Vagina (tissue), 2 donors: ENCODE data around the gene TSPAN14. TPM values are rescaled to one million over a fixed set of nuclear protein-coding genes. Genes with fewer than 3 reads are reported as not detected.

Experiments
- DNase-seq, 2 donors: peaks; one replicate each; pipeline ENCODE4 v3.0.0-alpha.2; 2017; ENCODE audit errors: extremely low spot score in 2 of 2
- H3K27ac ChIP-seq: fragments of 200-600 bp; sonication (generic); one replicate; pipeline ENCODE4 v1.5.1; 2019
- H3K27me3 ChIP-seq: fragments of 200-600 bp; sonication (generic); one replicate; pipeline ENCODE4 v1.5.1; 2019
- H3K36me3 ChIP-seq, 2 donors: fragments of 200-600 bp; sonication (generic); one replicate each; pipeline ENCODE4 v1.5.1; 2017 to 2019
- H3K4me1 ChIP-seq: fragments of 200-600 bp; sonication (generic); one replicate; pipeline ENCODE4 v1.5.1; 2019
- H3K4me3 ChIP-seq, 2 donors: fragments of 200-600 bp; sonication (generic); 1 replicate in 1 of 2; 2 replicates in 1 of 2; pipeline ENCODE4 v1.5.1; 2016 to 2019
- H3K9me3 ChIP-seq: fragments of 200-600 bp; sonication (generic); one replicate; pipeline ENCODE4 v1.5.1; 2019
- POLR2A ChIP-seq, 2 donors: fragments of 450-650 bp; IDR thresholded peaks; one replicate each; pipeline ENCODE4 v1.6.1; 2017; ENCODE audit warnings: antibody characterized with exemption in 2 of 2, mild to moderate bottlenecking in 2 of 2, moderate library complexity in 2 of 2
- POLR2AphosphoS5 ChIP-seq, 2 donors: sonication (generic); formaldehyde crosslinking; IDR thresholded peaks; one replicate each; pipeline ENCODE4 v1.9.0; 2017; ENCODE audit warnings: antibody characterized with exemption in 2 of 2, mild to moderate bottlenecking in 2 of 2, low read depth in 1 of 2; ENCODE audit not compliant: insufficient read depth in 1 of 2
- intact Hi-C: fragments of 100-400 bp; cut with DNase I; formaldehyde crosslinking; loops from one replicate; pipeline ENCODE4 v1.15.1; 2023
- total RNA-seq: library from RNA; depleted of rRNA; stranded (reverse); fragments of >200 nt; gene quantifications from one replicate; pipeline ENCODE4 v1.2.3, GENCODE V29; 2016
- TF ChIP-seq, protein P1 (sequence below), 3 experiments: fragments of 450-650 bp in 2 of 3; fragments of 200-600 bp in 1 of 3; sonication (generic) in 1 of 3; IDR thresholded peaks; one replicate each; pipeline ENCODE4 v1.5.1; 2017 to 2019; ENCODE audit warnings: antibody characterized with exemption in 3 of 3, mild to moderate bottlenecking in 2 of 3, moderate library complexity in 2 of 3

The TSPAN14 gene
- total RNA-seq, 1 donor from 2014 or later = 98.0 TPM

- TF ChIP-seq POLR2A (IDR thresholded peaks at IDR 0.05) = no peak
- TF ChIP-seq POLR2AphosphoS5 (IDR thresholded peaks at IDR 0.05; ENCODE audit: insufficient read depth in 1 of 2, low read depth in 1 of 2) = no peak
- TF ChIP-seq, protein P1, sequence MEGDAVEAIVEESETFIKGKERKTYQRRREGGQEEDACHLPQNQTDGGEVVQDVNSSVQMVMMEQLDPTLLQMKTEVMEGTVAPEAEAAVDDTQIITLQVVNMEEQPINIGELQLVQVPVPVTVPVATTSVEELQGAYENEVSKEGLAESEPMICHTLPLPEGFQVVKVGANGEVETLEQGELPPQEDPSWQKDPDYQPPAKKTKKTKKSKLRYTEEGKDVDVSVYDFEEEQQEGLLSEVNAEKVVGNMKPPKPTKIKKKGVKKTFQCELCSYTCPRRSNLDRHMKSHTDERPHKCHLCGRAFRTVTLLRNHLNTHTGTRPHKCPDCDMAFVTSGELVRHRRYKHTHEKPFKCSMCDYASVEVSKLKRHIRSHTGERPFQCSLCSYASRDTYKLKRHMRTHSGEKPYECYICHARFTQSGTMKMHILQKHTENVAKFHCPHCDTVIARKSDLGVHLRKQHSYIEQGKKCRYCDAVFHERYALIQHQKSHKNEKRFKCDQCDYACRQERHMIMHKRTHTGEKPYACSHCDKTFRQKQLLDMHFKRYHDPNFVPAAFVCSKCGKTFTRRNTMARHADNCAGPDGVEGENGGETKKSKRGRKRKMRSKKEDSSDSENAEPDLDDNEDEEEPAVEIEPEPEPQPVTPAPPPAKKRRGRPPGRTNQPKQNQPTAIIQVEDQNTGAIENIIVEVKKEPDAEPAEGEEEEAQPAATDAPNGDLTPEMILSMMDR (IDR thresholded peaks at IDR 0.05) = no peak
- peaks cover 87% of the 10 kb centered on the region for H3K4me1 ChIP-seq
- H3K4me3 ChIP-seq = peak overlapping the region in 1 of 2 donors; percentile 9
Measured at GRCh38 chr10:80411267-80411668, 42.8 kb upstream of the TSPAN14 start.

GRCh38 chr10:80411681-80412220 lies 42.4 kb upstream of the TSPAN14 start:
- Histone ChIP-seq H3K4me1 (peaks cover 92% of the 10 kb centered on the region), H3K4me3 (no peak overlapping the region), H3K9me3 (no peaks in the 10 kb centered on the region), H3K27ac (peak overlapping the region; percentile 31), H3K27me3 (no peaks in the 10 kb centered on the region), H3K36me3 (no peaks in the 10 kb centered on the region)
- no peak for DNase-seq
- intact Hi-C loops = no loop called here
- TF ChIP-seq POLR2A (IDR thresholded peaks at IDR 0.05) = no peak
- TF ChIP-seq, protein P1 (IDR thresholded peaks at IDR 0.05) = no peak
- TF ChIP-seq POLR2AphosphoS5 (IDR thresholded peaks at IDR 0.05; ENCODE audit: insufficient read depth in 1 of 2, low read depth in 1 of 2) = no peak

More at GRCh38 chr10:80411267-80411668, 42.8 kb upstream of the TSPAN14 start:
- no peak for DNase-seq
- intact Hi-C loops = no loop called here
- Histone ChIP-seq H3K36me3 (no peaks in the 10 kb centered on the region), H3K9me3 (no peaks in the 10 kb centered on the region), H3K27ac (peak overlapping the region; percentile 31), H3K27me3 (no peaks in the 10 kb centered on the region)

GRCh38 chr10:80412486-80412885 lies 41.6 kb upstream of the TSPAN14 start:
- Histone ChIP-seq H3K27ac (peak overlapping the region; percentile 73), H3K9me3 (no peaks in the 10 kb centered on the region), H3K27me3 (no peaks in the 10 kb centered on the region), H3K4me3 (no peak overlapping the region), H3K4me1 (peaks cover 89% of the 10 kb centered on the region), H3K36me3 (no peaks in the 10 kb centered on the region)
- DNase-seq = no peak
- intact Hi-C loops = no loop called here
- TF ChIP-seq POLR2AphosphoS5 (IDR thresholded peaks at IDR 0.05; ENCODE audit: insufficient read depth in 1 of 2, low read depth in 1 of 2) (peak in 1 of 2 donors; percentile 27), POLR2A (IDR thresholded peaks at IDR 0.05) (no peak)

- peak overlapping the region; percentile 73 for H3K27ac ChIP-seq
- H3K4me1 ChIP-seq = peaks cover 84% of the 10 kb centered on the region
- intact Hi-C loops = no loop called here
- H3K27me3 ChIP-seq = no peaks in the 10 kb centered on the region
- H3K36me3 ChIP-seq = no peaks in the 10 kb centered on the region
- H3K9me3 ChIP-seq = no peaks in the 10 kb centered on the region
- no peak for DNase-seq
- TF ChIP-seq, protein P1 (IDR thresholded peaks at IDR 0.05) = no peak
- peak in 1 of 2 donors; percentile 54 for TF ChIP-seq POLR2AphosphoS5 (IDR thresholded peaks at IDR 0.05; ENCODE audit: insufficient read depth in 1 of 2, low read depth in 1 of 2)
- H3K4me3 ChIP-seq = peak overlapping the region; percentile 14 to 17
Measured at GRCh38 chr10:80413271-80413996, 40.7 kb upstream of the TSPAN14 start.

- H3K27me3 ChIP-seq = no peaks in the 10 kb centered on the region
- no peaks in the 10 kb centered on the region for H3K9me3 ChIP-seq
- H3K27ac ChIP-seq = peak overlapping the region; percentile 73
- no peak for DNase-seq
- TF ChIP-seq, protein P1 (IDR thresholded peaks at IDR 0.05) = no peak
- TF ChIP-seq POLR2AphosphoS5 (IDR thresholded peaks at IDR 0.05; ENCODE audit: insufficient read depth in 1 of 2, low read depth in 1 of 2) = peak in 1 of 2 donors; percentile 68
- peaks cover 76% of the 10 kb centered on the region for H3K4me1 ChIP-seq
- intact Hi-C loops = no loop called here
- H3K4me3 ChIP-seq = peak overlapping the region; percentile 14 to 17
- no peaks in the 10 kb centered on the region for H3K36me3 ChIP-seq
Measured at GRCh38 chr10:80414142-80414895, 39.8 kb upstream of the TSPAN14 start.
